ENCODE measurements around the gene SLC5A2.
A peak's percentile ranks its signal among the peaks of the same experiment; 100 is the strongest.
"Not testable (repeated sequence)": the region's sequence is repeated elsewhere in the genome, so short reads cannot be mapped to it uniquely, and the experiment has no call there.

SLC5A2 gene

GRCh38 chr16:31501966-31502348 lies 19.0 kb downstream of the SLC5A2 start:
- DNase-seq, result no peak

- DNase-seq, result no peak
Measured at GRCh38 chr16:31502981-31503380, 20.1 kb downstream of the SLC5A2 start.

- not testable (repeated sequence) for DNase-seq
Measured at GRCh38 chr16:31503555-31503954, 20.6 kb downstream of the SLC5A2 start.

GRCh38 chr16:31504159-31504558 lies 21.2 kb downstream of the SLC5A2 start:
- DNase-seq, result no peak

GRCh38 chr16:31505483-31505882 lies 22.6 kb downstream of the SLC5A2 start:
- DNase-seq, result no peak

GRCh38 chr16:31507617-31507928 lies 24.6 kb downstream of the SLC5A2 start:
- DNase-seq, result no peak

GRCh38 chr16:31507929-31508705 lies 25.2 kb downstream of the SLC5A2 start, which contains the start of gene RUSF1:
Gene RUSF1, minus strand, starts transcription at chr16:31508391. Its CDS starts 18 bp downstream, at chr16:31508373.
- DNase-seq, result peak; percentile 54

GRCh38 chr16:31508706-31509195 lies 25.8 kb downstream of the SLC5A2 start:
- DNase-seq, result no peak

- no peak for DNase-seq
Measured at GRCh38 chr16:31513126-31513525, 30.2 kb downstream of the SLC5A2 start.

GRCh38 chr16:31513884-31514283 lies 31.0 kb downstream of the SLC5A2 start:
- DNase-seq, result no peak

- no peak for DNase-seq
Measured at GRCh38 chr16:31517800-31518402, 35.0 kb downstream of the SLC5A2 start.

- no peak for DNase-seq
Measured at GRCh38 chr16:31519759-31520431, 37.0 kb downstream of the SLC5A2 start.

- DNase-seq, result no peak
Measured at GRCh38 chr16:31521368-31521767, 38.4 kb downstream of the SLC5A2 start.

- DNase-seq, result no peak
Measured at GRCh38 chr16:31522071-31522470, 39.1 kb downstream of the SLC5A2 start.

GRCh38 chr16:31523768-31524167 lies 40.8 kb downstream of the SLC5A2 start:
- not testable (repeated sequence) for DNase-seq

- no peak for DNase-seq
Measured at GRCh38 chr16:31525113-31525512, 42.2 kb downstream of the SLC5A2 start.

- no peak for DNase-seq
Measured at GRCh38 chr16:31527734-31528274, 44.9 kb downstream of the SLC5A2 start, which contains the start of gene AHSP. Gene AHSP, plus strand, starts transcription at chr16:31527900. Its CDS starts 240 bp downstream, at chr16:31528140.

GRCh38 chr16:31528523-31529107 lies 45.7 kb downstream of the SLC5A2 start:
- DNase-seq, result no peak

GRCh38 chr16:31529108-31529936 lies 46.4 kb downstream of the SLC5A2 start:
- DNase-seq, result no peak

GRCh38 chr16:31529937-31530312 lies 47.0 kb downstream of the SLC5A2 start:
- no peak for DNase-seq

- no peak for DNase-seq
Measured at GRCh38 chr16:31530405-31530804, 47.5 kb downstream of the SLC5A2 start.

GRCh38 chr16:31531096-31531495 lies 48.2 kb downstream of the SLC5A2 start:
- DNase-seq, result no peak
